ENCODE measurements around the gene PTPRT. TPM values are rescaled to one million over a fixed set of nuclear protein-coding genes. Genes with fewer than 3 reads are reported as not detected.

Gene PTPRT
- total RNA-seq, 1 experiment from 2014 or later = 0.13 TPM

GRCh38 chr20:42646250-42646649 lies 543.5 kb downstream of the PTPRT start:
- Histone ChIP-seq H3K9ac (ENCODE audit: extremely low read depth, insufficient read length, low read length) (no peak overlapping the region), H3T11ph (ENCODE audit: low read length) (no peak overlapping the region), H2AK5ac (ENCODE audit: insufficient read length, low read length) (no peak overlapping the region), H3K4me1 (ENCODE audit: insufficient read depth, low read length) (no peaks in the 10 kb centered on the region), H3K4me2 (ENCODE audit: insufficient read depth, insufficient read length, low read length) (no peak overlapping the region), H3K23ac (ENCODE audit: insufficient read length, low read depth, low read length) (no peak overlapping the region), H2BK12ac (ENCODE audit: insufficient read length, low read depth, low read length) (no peak overlapping the region), H3K23me2 (ENCODE audit: insufficient read length, low read depth, low read length, poor library complexity, severe bottlenecking) (no peaks in the 10 kb centered on the region), H3K4ac (ENCODE audit: low read depth, low read length) (no peak overlapping the region), H3K79me1 (ENCODE audit: insufficient read depth, low read depth, low read length, poor library complexity, severe bottlenecking) (no peaks in the 10 kb centered on the region), H3K27me3 (ENCODE audit: insufficient read depth, low read length) (no peaks in the 10 kb centered on the region), H3K9me3 (ENCODE audit: control insufficient read depth, low read depth, low read length) (no peaks in the 10 kb centered on the region), H4K20me1 (ENCODE audit: control insufficient read depth, insufficient read depth, insufficient read length) (no peaks in the 10 kb centered on the region), H2BK120ac (ENCODE audit: low read depth, low read length, poor library complexity, severe bottlenecking) (no peak overlapping the region), H4K8ac (replicated peaks; ENCODE audit: insufficient read length, low read depth, low read length) (no peak overlapping the region), H2BK20ac (ENCODE audit: low read depth, low read length, poor library complexity, severe bottlenecking) (no peak overlapping the region), H3K79me2 (ENCODE audit: insufficient read depth, low read length) (no peaks in the 10 kb centered on the region), H2BK5ac (ENCODE audit: insufficient read length, low read length) (no peak overlapping the region), H4K5ac (ENCODE audit: insufficient read length, low read depth, low read length) (no peak overlapping the region), H3K14ac (ENCODE audit: insufficient read depth, low read length) (no peak overlapping the region), H3K27ac (ENCODE audit: insufficient read length, low read depth, low read length) (no peak overlapping the region), H3K56ac (ENCODE audit: insufficient read length, low read depth, low read length) (no peak overlapping the region), H4K91ac (ENCODE audit: insufficient read length, low read depth, low read length) (no peak overlapping the region), H2AFZ (ENCODE audit: low read length) (no peak overlapping the region), H2BK15ac (ENCODE audit: low read depth, low read length) (no peak overlapping the region), H3K18ac (ENCODE audit: insufficient read length, low read depth, low read length) (no peak overlapping the region)
- Mint-ChIP-seq H3K9me3 (peaks cover 3 to 4% of the 10 kb centered on the region in 2 experiments; a peak in 3 of 5 replicates), H3K4me1 (peaks cover 15% of the 10 kb centered on the region in 2 experiments), H3K36me3 (ENCODE audit: insufficient read depth in 1 of 3, low read depth in 3 of 3) (peaks cover 0 to 5% (median 4%) of the 10 kb centered on the region in 3 experiments; a peak in 4 of 7 replicates), H3K4me3 (no peak overlapping the region), H3K27me3 (ENCODE audit: low read depth) (peaks cover 2% of the 10 kb centered on the region; the same call in 1 of the 2 replicates), H3K27ac (no peak overlapping the region)
- no peak for DNase-seq
- TF ChIP-seq CTCF (conservative IDR thresholded peaks at IDR 0.05) = no peak
- WGBS (ENCODE audit: extremely low coverage, insufficient read length, low lambda C conversion rate) = no CpG with 5 or more reads among the region's 3 CpGs
